CD4-positive, alpha-beta T cell treated with Interleukin-1 beta for 1 hour (primary cell): ENCODE measurements around the gene TRHDE.
"Not testable (repeated sequence)": the region's sequence is repeated elsewhere in the genome, so short reads cannot be mapped to it uniquely, and the experiment has no call there.

Source experiments
- DNase-seq, 2 donors: peaks; one replicate each; pipeline ENCODE4 v3.0.0-alpha.2; 2020 to 2022

TRHDE gene

GRCh38 chr12:72673853-72674252 lies 401.7 kb downstream of the TRHDE start:
- no peak for DNase-seq

- DNase-seq: no peak
These were observed 404.4 kb downstream of the TRHDE start for GRCh38 chr12:72676556-72676955.

GRCh38 chr12:72677139-72677538 lies 405.0 kb downstream of the TRHDE start:
- no peak for DNase-seq

- DNase-seq: no peak
These were observed 405.7 kb downstream of the TRHDE start for GRCh38 chr12:72677846-72678245.

- DNase-seq: no peak
These were observed 407.1 kb downstream of the TRHDE start for GRCh38 chr12:72679147-72679757.

GRCh38 chr12:72681028-72681427 lies 408.9 kb downstream of the TRHDE start:
- DNase-seq: no peak

GRCh38 chr12:72684491-72684890 lies 412.3 kb downstream of the TRHDE start:
- no peak for DNase-seq

- no peak for DNase-seq
These were observed 420.2 kb downstream of the TRHDE start for GRCh38 chr12:72692338-72692737.

GRCh38 chr12:72694193-72694592 lies 422.0 kb downstream of the TRHDE start:
- DNase-seq: no peak

GRCh38 chr12:72699362-72699761 lies 427.2 kb downstream of the TRHDE start:
- DNase-seq: no peak

GRCh38 chr12:72712025-72712424 lies 439.9 kb downstream of the TRHDE start:
- not testable (repeated sequence) for DNase-seq

GRCh38 chr12:72716221-72716620 lies 444.1 kb downstream of the TRHDE start:
- DNase-seq: no peak

GRCh38 chr12:72717036-72717435 lies 444.9 kb downstream of the TRHDE start:
- DNase-seq: no peak
